Measurements from ENCODE around the gene NTF4. TPM values are rescaled to one million over a fixed set of nuclear protein-coding genes. Genes with fewer than 3 reads are reported as not detected.

NTF4 gene
- total RNA-seq, 1 experiment from 2014 or later, result 0.18 TPM

DNA sequence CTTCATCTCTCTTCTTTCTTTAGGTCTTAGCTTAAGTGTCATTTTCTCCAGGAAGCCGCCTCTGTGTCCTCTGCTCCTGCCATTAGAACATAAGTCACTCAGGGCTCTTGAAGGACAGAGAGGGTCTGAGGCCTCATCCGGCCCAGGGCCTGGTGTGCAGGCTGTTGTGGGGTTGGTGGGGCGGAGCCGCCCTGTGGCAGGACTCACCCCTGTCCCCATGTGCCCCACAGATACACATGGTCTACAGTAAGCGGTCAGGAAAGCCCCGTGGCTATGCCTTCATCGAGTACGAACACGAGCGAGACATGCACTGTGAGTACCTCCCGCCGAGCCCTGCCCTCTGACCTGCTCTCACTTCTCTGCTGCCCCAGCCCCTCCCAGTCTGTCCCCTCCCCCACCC lies 36.5 kb upstream of the NTF4 start:
- no peak overlapping the region for H3K9ac ChIP-seq (ENCODE audit: low read length)
- no peaks in the 10 kb centered on the region for H3K27me3 ChIP-seq (ENCODE audit: low read length)
- no peak overlapping the region for H3K27ac ChIP-seq (ENCODE audit: low read length)
- no peak overlapping the region for H2AFZ ChIP-seq (ENCODE audit: low read length)
- BruUV-seq (replicated peaks), result no TSS peak
- H3K36me3 ChIP-seq (ENCODE audit: low read depth, low read length), result peaks cover 41% of the 10 kb centered on the region
- no peak for ATAC-seq
- peaks cover 6% of the 10 kb centered on the region for H3F3A ChIP-seq (ENCODE audit: low read length, unreplicated experiment)
- no peak overlapping the region for H3K4me3 ChIP-seq (ENCODE audit: low read length)
- ChIA-PET POLR2A (ENCODE audit: unreplicated experiment) (no interaction called here), CTCF (no interaction called here)
- peaks cover 8% of the 10 kb centered on the region for H3K4me1 ChIP-seq (ENCODE audit: insufficient read depth, low read length)
- H3K9me3 ChIP-seq (ENCODE audit: low read length), result no peaks in the 10 kb centered on the region
- peaks cover 8% of the 10 kb centered on the region for H3K79me2 ChIP-seq (ENCODE audit: low read length)
- no peak overlapping the region for H3K4me2 ChIP-seq (ENCODE audit: low read length)
- DNase-seq, result no peak
- TF ChIP-seq EZH2 (IDR thresholded peaks at IDR 0.05; ENCODE audit: low read length, unreplicated experiment) (no peak), EZH2phosphoT487 (IDR thresholded peaks at IDR 0.05; ENCODE audit: borderline replicate concordance, low read length) (no peak)
- TF ChIP-seq, protein P1, sequence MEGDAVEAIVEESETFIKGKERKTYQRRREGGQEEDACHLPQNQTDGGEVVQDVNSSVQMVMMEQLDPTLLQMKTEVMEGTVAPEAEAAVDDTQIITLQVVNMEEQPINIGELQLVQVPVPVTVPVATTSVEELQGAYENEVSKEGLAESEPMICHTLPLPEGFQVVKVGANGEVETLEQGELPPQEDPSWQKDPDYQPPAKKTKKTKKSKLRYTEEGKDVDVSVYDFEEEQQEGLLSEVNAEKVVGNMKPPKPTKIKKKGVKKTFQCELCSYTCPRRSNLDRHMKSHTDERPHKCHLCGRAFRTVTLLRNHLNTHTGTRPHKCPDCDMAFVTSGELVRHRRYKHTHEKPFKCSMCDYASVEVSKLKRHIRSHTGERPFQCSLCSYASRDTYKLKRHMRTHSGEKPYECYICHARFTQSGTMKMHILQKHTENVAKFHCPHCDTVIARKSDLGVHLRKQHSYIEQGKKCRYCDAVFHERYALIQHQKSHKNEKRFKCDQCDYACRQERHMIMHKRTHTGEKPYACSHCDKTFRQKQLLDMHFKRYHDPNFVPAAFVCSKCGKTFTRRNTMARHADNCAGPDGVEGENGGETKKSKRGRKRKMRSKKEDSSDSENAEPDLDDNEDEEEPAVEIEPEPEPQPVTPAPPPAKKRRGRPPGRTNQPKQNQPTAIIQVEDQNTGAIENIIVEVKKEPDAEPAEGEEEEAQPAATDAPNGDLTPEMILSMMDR (conservative IDR thresholded peaks at IDR 0.05; ENCODE audit: low read depth, low read length), result no peak
- H4K20me1 ChIP-seq (ENCODE audit: low read length), result peaks cover 12% of the 10 kb centered on the region
- no peaks in the 10 kb centered on the region for H3K9me2 ChIP-seq (replicated peaks; ENCODE audit: low read length)
- intact Hi-C loops (cut with micrococcal nuclease), result no loop called here

DNA sequence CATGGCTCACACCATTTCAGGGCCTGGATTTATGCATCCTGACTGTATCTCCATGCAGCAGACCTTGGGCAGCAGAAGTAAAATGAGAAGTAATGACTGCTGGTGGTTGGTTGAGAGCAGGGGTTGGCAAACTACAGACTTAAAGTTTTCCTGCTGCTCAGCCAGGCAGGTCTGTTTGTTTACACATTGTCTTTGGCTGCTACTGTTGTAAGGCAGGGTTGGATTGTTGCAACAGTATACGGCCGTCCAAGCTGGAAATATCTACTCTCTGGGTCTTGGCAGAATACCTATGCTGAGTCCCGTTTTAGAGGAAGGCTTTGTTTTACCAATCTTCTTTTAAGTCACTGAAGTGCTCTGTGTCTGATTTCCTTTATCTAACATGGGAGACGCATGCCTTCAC lies 34.2 kb upstream of the NTF4 start:
- Histone ChIP-seq H3F3A (ENCODE audit: low read length, unreplicated experiment) (peaks cover 6% of the 10 kb centered on the region), H3K9me2 (replicated peaks; ENCODE audit: low read length) (no peaks in the 10 kb centered on the region), H3K27me3 (ENCODE audit: low read length) (no peaks in the 10 kb centered on the region), H3K36me3 (ENCODE audit: low read depth, low read length) (peaks cover 37% of the 10 kb centered on the region), H3K4me1 (ENCODE audit: insufficient read depth, low read length) (peaks cover 8% of the 10 kb centered on the region), H4K20me1 (ENCODE audit: low read length) (peaks cover 19% of the 10 kb centered on the region), H2AFZ (ENCODE audit: low read length) (no peak overlapping the region), H3K9ac (ENCODE audit: low read length) (no peak overlapping the region), H3K9me3 (ENCODE audit: low read length) (no peaks in the 10 kb centered on the region), H3K27ac (ENCODE audit: low read length) (no peak overlapping the region), H3K4me2 (ENCODE audit: low read length) (no peak overlapping the region), H3K79me2 (ENCODE audit: low read length) (peaks cover 27% of the 10 kb centered on the region), H3K4me3 (ENCODE audit: low read length) (no peak overlapping the region)
- BruUV-seq (replicated peaks), result no TSS peak
- POLR2A ChIA-PET (ENCODE audit: unreplicated experiment), result no interaction called here
- DNase-seq (no peak), ATAC-seq (no peak)
- TF ChIP-seq EZH2 (IDR thresholded peaks at IDR 0.05; ENCODE audit: low read length, unreplicated experiment), result no peak
- intact Hi-C loops (cut with micrococcal nuclease), result loop anchor here (5.0 kb wide), 1 partner anchor 109 kb away; no protein-coding TSS in a partner anchor
- CTCF ChIA-PET, result interaction anchor here (1.6 kb wide), 1 partner anchor 29 kb away, joined by 16 read pairs; no protein-coding TSS in a partner anchor

DNA sequence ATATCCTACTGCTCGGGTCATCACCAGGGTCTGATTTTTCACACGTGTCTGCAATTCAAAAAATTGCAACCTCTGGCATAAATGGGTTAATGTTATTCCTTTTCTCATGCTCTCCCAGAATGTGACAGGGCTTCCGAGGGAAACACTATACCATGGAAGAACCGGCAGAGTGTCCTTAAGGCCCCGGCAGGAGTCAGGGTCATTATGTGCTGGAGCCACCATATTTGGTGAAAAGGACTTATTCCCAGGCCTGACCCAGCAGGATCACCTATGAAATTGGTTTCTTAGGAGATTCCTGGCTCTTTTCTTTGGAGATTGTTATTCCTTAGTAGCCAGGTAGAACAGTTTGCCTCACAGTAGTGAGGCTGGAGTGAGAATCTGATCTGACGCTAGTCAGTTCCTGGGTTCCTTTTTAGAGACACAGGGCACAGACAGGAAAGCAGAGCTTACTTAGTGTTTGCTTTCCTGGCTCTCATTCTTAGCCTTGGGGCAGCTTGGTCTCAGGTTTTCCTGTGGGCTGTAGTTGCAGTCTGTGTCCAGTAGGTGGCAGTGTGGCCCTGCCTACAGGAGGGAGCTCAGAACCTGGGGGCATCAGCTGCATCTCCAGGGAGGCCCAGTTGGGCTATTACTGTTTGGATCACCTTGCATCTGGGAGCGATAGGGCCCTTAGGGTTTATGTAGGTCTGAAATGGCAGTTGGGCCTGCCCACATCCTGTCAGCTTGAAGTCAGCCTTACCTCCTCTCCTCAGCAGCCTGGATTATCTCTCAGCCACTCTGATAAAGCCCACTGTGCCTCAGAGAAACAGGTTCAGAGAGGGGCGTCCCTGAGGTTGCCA lies 33.1 kb upstream of the NTF4 start:
- Histone ChIP-seq H4K20me1 (ENCODE audit: low read length) (peaks cover 19% of the 10 kb centered on the region), H3K4me2 (ENCODE audit: low read length) (peak overlapping the region; percentile 8; the same call in 1 of the 2 replicates), H3K36me3 (ENCODE audit: low read depth, low read length) (peaks cover 36% of the 10 kb centered on the region), H3K27ac (ENCODE audit: low read length) (peak overlapping the region; percentile 36), H3K9ac (ENCODE audit: low read length) (no peak overlapping the region), H3K9me3 (ENCODE audit: low read length) (no peaks in the 10 kb centered on the region), H3K27me3 (ENCODE audit: low read length) (no peaks in the 10 kb centered on the region), H3F3A (ENCODE audit: low read length, unreplicated experiment) (peaks cover 6% of the 10 kb centered on the region), H3K79me2 (ENCODE audit: low read length) (peaks cover 32% of the 10 kb centered on the region), H3K9me2 (replicated peaks; ENCODE audit: low read length) (no peaks in the 10 kb centered on the region), H3K4me3 (ENCODE audit: low read length) (no peak overlapping the region), H3K4me1 (ENCODE audit: insufficient read depth, low read length) (peaks cover 8% of the 10 kb centered on the region), H2AFZ (ENCODE audit: low read length) (no peak overlapping the region)
- BruUV-seq (replicated peaks), result no TSS peak
- TF ChIP-seq EZH2phosphoT487 (IDR thresholded peaks at IDR 0.05; ENCODE audit: borderline replicate concordance, low read length), result no peak
- TF ChIP-seq, protein P1 (conservative IDR thresholded peaks at IDR 0.05; ENCODE audit: low read depth, low read length), result peak; percentile 94
- intact Hi-C loops (cut with micrococcal nuclease), result loop anchor here (5.0 kb wide), 1 partner anchor 110 kb away; no protein-coding TSS in a partner anchor
- DNase-seq (peak; percentile 88), ATAC-seq (peak; percentile 98)
- ChIA-PET CTCF (interaction anchor here (0.5 to 1.6 kb wide), 16 partner anchors 9 to 242 kb away, joined by 3 to 16 read pairs (median 4); partner anchors contain the start of genes GYS1, KCNA7, LIN7B and RUVBL2), POLR2A (ENCODE audit: unreplicated experiment) (interaction anchor here (0.5 to 0.7 kb wide), 3 partner anchors 42 to 385 kb away, joined by 3 read pairs; no protein-coding TSS in a partner anchor)

Data from PC-3 (cell line).